ENCODE measurements around the gene EXOSC9.

The EXOSC9 gene

DNA sequence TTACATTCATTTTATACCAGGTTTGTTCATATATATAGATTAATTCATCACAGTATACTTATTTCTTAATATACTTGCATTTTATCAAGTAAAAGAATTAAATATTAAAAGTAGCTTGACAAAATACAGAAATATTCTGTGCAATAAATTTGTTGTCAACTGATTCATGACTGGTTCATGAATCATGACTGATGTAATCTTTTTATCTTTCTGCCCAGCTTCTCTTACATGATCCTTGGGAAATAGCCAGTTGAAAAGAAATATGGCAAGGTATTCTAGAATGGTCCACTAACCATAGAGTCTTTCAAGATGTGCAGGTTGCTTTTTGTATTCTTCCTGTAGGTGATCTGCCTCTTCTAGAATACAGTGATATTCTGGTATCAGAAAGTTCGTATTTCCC lies 26.7 kb downstream of the EXOSC9 start:
- DNase-seq: no peak

DNA sequence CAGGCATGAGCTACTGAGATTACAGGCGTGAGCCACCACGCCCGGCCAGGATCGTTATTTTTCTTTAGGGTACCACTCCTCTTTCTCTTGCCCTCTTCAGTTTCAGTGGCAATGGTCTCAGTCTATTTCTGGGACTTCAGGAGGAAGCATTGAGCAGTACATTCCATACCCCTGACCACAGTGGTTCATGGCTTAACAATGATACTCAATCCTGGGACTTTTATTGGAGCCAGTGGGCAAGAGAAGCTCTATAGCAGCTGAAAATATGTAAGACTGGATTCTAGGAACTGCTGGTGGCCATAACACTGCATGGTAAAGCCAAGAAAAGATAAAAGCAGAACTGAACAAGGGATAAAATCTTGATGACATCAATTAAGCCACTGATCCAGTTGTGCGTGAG lies 28.4 kb downstream of the EXOSC9 start:
- no peak for DNase-seq

DNA sequence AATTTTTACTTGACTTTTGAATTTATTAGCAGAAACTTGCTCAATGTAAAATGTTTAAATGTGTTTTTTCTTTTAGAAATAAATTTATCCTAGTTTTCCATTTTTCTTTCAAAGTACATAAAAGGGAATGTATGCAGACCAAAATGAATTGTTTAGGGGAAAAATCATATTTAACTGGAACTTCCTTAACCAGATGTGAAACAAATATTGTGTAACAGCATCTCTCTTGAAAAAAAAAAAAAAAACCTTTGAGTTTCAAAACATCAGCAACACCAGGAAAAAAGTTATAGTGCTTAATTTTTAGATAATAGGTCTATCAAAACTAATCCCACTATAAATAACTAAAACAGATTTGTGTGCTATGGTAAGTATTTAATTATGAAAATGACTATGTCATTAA lies 37.0 kb downstream of the EXOSC9 start:
- no peak for DNase-seq

DNA sequence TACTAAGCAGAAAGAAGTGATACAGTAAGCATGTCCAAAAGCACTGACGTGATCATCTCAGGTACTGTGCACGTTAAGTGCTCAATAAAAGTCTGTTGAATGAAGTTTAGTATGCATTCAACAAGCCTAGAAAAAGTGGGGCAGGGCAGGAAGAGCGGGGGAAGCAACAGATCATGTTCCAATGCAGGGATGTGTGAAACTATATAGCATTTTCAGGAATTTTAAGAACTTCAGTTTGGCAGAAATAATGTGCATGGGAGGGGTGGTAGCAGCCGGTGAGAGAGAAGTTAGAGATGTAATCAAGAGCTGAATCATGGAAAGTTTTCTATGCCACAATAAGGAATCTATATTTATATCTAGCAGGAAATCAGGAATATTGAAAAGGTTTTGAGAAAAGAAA lies 41.7 kb downstream of the EXOSC9 start:
- no peak for DNase-seq

DNA sequence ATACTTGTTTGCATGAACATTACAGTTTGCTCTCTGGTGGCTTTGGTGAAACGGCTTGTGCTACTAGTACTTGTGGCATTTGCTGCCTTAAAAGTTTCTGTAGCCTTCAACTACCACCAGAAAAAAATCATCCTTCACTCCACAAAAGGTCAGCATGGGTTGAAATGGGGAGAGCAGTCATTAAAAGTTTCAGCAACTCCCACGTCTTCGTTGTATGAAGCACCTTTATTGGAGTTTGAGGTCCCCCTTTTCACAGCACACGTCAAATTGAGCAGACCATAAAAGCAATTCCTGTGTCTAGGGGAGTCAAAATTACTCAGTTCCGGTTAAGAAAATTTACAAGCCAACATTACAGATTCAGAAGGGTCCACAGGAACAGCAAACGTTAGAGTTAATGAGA lies 45.5 kb downstream of the EXOSC9 start:
- no peak for DNase-seq

DNA sequence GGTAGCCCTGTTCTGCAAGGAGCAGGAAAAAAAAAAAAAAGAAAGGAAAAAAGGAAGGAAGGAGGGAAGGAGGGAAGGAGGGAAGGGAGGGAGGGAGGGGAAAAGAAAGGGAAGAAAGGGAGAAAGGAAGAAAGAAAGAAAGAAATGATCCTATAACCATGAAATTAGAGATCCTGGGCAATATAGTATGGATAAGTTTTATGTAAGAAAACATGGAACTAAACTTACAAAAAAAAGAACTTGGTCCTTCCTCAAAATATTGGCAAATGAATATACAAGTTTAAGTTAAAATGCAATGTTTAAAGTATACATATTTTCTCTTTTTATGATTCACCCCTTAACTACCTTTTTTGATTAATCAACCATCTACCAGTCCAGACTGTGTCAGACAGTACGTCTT lies 50.2 kb downstream of the EXOSC9 start:
- no peak for DNase-seq

DNA sequence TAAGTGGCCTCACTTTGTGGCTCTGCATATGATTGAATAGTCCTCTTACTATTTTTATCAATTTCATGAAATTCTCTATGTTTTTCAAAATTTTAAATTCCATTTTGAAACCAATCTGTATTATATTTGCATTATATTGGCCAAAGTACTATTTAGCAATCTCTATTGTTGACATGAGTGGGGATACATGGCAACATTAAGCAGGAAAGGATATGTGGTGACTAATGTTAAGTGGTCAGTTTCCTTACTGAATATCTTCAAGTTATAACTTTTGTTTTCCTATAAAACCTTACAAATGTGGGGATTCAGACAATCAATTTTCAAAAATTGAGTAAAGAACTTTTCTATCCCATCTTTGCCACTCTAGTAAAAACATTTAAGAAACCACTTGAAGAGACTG lies 59.0 kb downstream of the EXOSC9 start:
- DNase-seq: no peak

DNA sequence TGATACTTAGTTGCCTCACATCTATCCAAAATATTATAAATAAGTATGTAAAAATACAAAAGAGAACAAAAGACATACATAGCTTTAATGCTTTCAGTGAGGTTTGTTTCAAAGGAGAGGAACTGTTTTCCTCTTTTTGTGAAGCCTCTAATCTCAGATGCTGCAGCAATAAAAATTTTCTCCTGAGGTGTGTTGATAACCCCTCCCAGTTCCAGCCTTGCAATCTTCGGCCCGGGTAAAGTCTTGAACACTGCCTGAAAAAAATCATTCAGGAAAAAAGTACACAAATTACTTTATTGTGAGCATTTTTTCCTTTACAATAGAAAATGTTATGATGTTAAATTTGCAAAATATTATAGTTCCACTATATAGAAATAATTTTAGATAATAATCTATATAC lies 60.3 kb downstream of the EXOSC9 start:
- DNase-seq: no peak

DNA sequence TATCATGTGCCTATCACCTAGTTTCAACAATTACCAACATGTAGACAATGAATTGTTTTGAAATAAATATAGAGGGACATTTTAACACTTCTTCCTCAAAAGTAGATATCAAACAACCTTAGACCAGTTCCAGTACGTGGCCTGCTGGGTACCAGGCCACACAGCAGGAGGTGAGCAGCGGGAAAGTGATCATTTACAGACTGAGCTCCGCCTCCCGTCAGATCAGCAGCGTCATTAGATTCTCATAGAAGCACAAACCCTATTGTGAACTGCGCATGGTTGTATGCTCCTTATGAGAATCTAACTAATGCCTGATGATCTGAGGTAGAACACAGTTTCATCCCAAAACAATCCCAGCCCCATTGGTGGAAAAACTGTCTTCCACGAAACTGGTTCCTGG lies 62.7 kb downstream of the EXOSC9 start:
- DNase-seq: no peak
